Neutrophil (primary cell): ENCODE results near the gene TMEM132D.
"Not testable (repeated sequence)": the region's sequence is repeated elsewhere in the genome, so short reads cannot be mapped to it uniquely, and the experiment has no call there.

Experiments used
- H3K27ac ChIP-seq: fragments of 200-600 bp; sonication (generic); 2 replicates; pipeline ENCODE4 v1.5.1; 2016; ENCODE audit warnings: mild to moderate bottlenecking, moderate library complexity
- H3K27me3 ChIP-seq: fragments of 200-600 bp; sonication (generic); 2 replicates; pipeline ENCODE4 v1.6.0; 2016; ENCODE audit warnings: mild to moderate bottlenecking
- H3K36me3 ChIP-seq: fragments of 200-600 bp; sonication (generic); 2 replicates; pipeline ENCODE4 v1.5.1; 2017
- H3K4me1 ChIP-seq, 2 experiments: fragments of 200-600 bp in 1 of 2; sonication (generic) in 1 of 2; 1 replicate in 1 of 2; 2 replicates in 1 of 2; pipeline versions ENCODE4 v1.5.1 to v1.6.1; 2013 to 2016; ENCODE audit warnings: low read depth in 1 of 2, low read length in 1 of 2, mild to moderate bottlenecking in 1 of 2, moderate library complexity in 1 of 2; ENCODE audit not compliant: control insufficient read depth in 1 of 2, insufficient read depth in 1 of 2
- H3K4me3 ChIP-seq, 2 experiments: fragments of 200-600 bp in 1 of 2; sonication (generic) in 1 of 2; 1 replicate in 1 of 2; 2 replicates in 1 of 2; pipeline ENCODE4 v1.5.1; 2013 to 2016; ENCODE audit warnings: low read depth in 1 of 2, low read length in 1 of 2, mild to moderate bottlenecking in 1 of 2, moderate library complexity in 1 of 2
- H3K9me3 ChIP-seq: fragments of 200-600 bp; sonication (generic); 2 replicates; pipeline ENCODE4 v1.5.1; 2016
- CTCF ChIP-seq: fragments of 200-600 bp; sonication (generic); IDR thresholded peaks from 2 replicates; pipeline ENCODE4 v1.5.1; 2016; ENCODE audit warnings: antibody characterized with exemption

Gene TMEM132D

GRCh38 chr12:129540954-129541353, 362.9 kb downstream of the TMEM132D start:
- Histone ChIP-seq H3K27ac (no peak overlapping the region), H3K27me3 (no peaks in the 10 kb centered on the region), H3K36me3 (no peaks in the 10 kb centered on the region), H3K4me1 (no peaks in the 10 kb centered on the region), H3K9me3 (no peaks in the 10 kb centered on the region), H3K4me3 (no peak overlapping the region)
- TF ChIP-seq CTCF, result no peak

- no peak overlapping the region for H3K27ac ChIP-seq
- TF ChIP-seq CTCF, result no peak
- no peaks in the 10 kb centered on the region for H3K9me3 ChIP-seq
These were observed 363.6 kb downstream of the TMEM132D start for GRCh38 chr12:129540249-129540648.

DNA sequence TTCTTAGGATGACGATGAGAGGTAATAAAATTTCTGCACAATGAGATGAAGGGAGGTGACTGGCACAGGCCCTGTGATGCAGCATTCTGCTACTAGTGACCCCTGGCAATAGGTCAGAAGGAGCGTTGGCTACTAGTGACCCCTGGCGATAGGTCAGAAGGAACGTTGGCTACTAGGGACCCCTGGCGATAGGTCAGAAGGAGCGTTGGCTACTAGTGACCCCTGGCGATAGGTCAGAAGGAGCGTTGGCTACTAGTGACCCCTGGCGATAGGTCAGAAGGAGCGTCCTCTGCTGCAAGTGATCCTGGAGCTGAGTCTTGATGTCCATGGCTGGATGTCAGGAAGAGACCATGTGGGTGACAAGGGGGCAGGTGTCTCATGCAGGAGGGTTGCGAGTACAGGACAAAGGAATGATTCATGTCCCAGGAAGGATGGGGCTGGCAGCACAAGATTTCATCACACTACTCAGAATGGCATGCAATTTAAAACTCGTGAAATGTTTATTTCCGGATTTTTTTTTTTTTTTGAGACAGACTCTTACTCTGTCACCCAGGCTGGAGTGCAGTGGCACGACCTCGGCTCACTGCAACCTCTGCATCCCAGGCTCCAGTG, 365.0 kb downstream of the TMEM132D start:
- H3K9me3 ChIP-seq, H3K4me3 ChIP-seq, H3K27me3 ChIP-seq, H3K27ac ChIP-seq, H3K4me1 ChIP-seq, H3K36me3 ChIP-seq: not testable (repeated sequence)

More at GRCh38 chr12:129540249-129540648, 363.6 kb downstream of the TMEM132D start:
- Histone ChIP-seq H3K36me3 (no peaks in the 10 kb centered on the region), H3K4me3 (no peak overlapping the region), H3K27me3 (no peaks in the 10 kb centered on the region), H3K4me1 (no peaks in the 10 kb centered on the region)

- Histone ChIP-seq H3K27ac (no peak overlapping the region), H3K9me3 (no peaks in the 10 kb centered on the region), H3K4me3 (no peak overlapping the region), H3K36me3 (no peaks in the 10 kb centered on the region), H3K27me3 (no peaks in the 10 kb centered on the region), H3K4me1 (no peaks in the 10 kb centered on the region)
- TF ChIP-seq CTCF, result no peak
These were observed 365.7 kb downstream of the TMEM132D start for GRCh38 chr12:129538137-129538536.

DNA sequence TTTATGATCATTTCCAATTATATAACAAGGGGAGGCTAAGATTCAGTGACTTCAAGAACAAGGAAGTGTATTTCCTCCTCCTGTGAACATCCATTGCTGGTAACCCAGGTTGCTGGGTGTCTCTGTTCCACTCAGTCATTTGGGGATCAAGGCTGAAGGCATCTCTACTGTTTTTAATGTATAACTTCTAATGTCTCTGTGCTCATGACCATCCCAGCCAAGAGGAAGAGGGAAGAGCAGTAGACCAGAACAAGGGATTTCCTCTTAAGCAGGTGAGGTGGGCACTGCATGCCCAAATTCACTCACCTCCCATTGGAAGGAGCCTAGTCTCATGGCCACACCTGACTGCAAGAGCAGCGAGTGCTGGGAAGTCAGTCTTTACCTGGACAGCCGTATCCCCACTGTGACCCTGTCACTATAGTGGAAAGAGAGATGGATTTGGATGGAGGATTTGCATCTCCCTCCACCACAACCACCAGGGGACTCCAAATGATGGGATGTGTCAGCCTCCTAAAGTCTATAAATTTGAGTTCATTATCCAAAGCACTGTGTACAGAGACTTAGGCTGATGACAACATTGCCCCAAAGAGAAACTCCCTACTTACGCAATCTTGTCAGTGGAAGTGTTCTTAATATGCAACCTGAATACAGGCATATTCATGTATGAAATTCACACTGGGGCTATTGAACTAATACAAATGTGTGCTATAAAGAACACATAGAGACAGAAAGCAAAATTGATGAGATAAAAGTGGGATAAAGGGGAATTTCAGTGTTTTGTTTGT, 368.7 kb downstream of the TMEM132D start:
- Histone ChIP-seq H3K9me3 (no peaks in the 10 kb centered on the region), H3K27me3 (no peaks in the 10 kb centered on the region), H3K27ac (no peak overlapping the region), H3K36me3 (no peaks in the 10 kb centered on the region), H3K4me3 (no peak overlapping the region), H3K4me1 (no peaks in the 10 kb centered on the region)
- no peak for TF ChIP-seq CTCF
